Motor neuron (in vitro differentiated cells): ENCODE data around the gene PIAS1. TPM values are rescaled to one million over a fixed set of nuclear protein-coding genes. Genes with fewer than 3 reads are reported as not detected.
"Not testable (repeated sequence)": the region's sequence is repeated elsewhere in the genome, so short reads cannot be mapped to it uniquely, and the experiment has no call there.

Experiments used
- ATAC-seq, 8 experiments: fragments of 200-7000 bp; cut with Tn5 transposase; replicated peaks in 6 of 8; 2 replicates each; pipeline ENCODE4 v1.8.0; 2021; ENCODE audit warnings: mild to moderate bottlenecking in 8 of 8, moderate library complexity in 8 of 8
- H3K27ac ChIP-seq, 2 donors: fragments of 250-450 bp; sonication (Bioruptor Pico); 2 replicates each; pipeline ENCODE4 v1.9.0; 2021; ENCODE audit warnings: antibody characterized with exemption in 2 of 2, mild to moderate bottlenecking in 2 of 2, moderate library complexity in 1 of 2
- H3K4me1 ChIP-seq, 2 donors: fragments of 250-450 bp; sonication (Bioruptor Pico); replicated peaks in 1 of 2; 2 replicates each; pipeline ENCODE4 v1.6.1; 2021; ENCODE audit warnings: antibody characterized with exemption in 2 of 2, mild to moderate bottlenecking in 2 of 2, moderate library complexity in 1 of 2
- H3K4me3 ChIP-seq, 5 donors: fragments of 250-450 bp; sonication (Bioruptor Pico); 2 replicates each; pipeline ENCODE4 v1.9.0; 2021; ENCODE audit warnings: antibody characterized with exemption in 5 of 5, mild to moderate bottlenecking in 5 of 5, moderate library complexity in 4 of 5
- WGBS, 10 experiments: fragments of 450-650 bp; shearing (Covaris generic); methylation state at CpG; one replicate each; pipeline ENCODE4 v1.0.0; 2022; 5-methylcytosine and 5-hydroxymethylcytosine counted together
- in situ Hi-C, 9 experiments: fragments of 400-800 bp; cut with MboI; loops; one replicate each; pipeline ENCODE4 v1.15.0; 2021; ENCODE audit warnings: low sequenced_read_pairs in 9 of 9, low pct_unique_long_range_greater_than_20kb in 2 of 9; ENCODE audit not compliant: unreplicated experiment in 9 of 9
- total RNA-seq, 8 experiments: library from RNA; unstranded; fragments of 300-600 nt; gene quantifications; 2 replicates each; pipeline versions ENCODE4 v1.2.3 to v1.2.4, GENCODE V29; 2022

Gene PIAS1
- total RNA-seq, 8 experiments from 2014 or later = 20.5 to 47.4 (median 31.3) TPM

- in situ Hi-C loops = no loop called here
- Histone ChIP-seq H3K4me3 (no peak overlapping the region), H3K4me1 (no peaks in the 10 kb centered on the region), H3K27ac (no peak overlapping the region)
- WGBS, 10 experiments = 60 to 100% (median 93%) methylated on average over 1 of the region's 1 CpG; no CpG with 5 or more reads in 1 of the 10 experiments
- peak in 2 of 8 experiments; percentile 74 to 79 for ATAC-seq
These were observed 94.9 kb downstream of the PIAS1 start for GRCh38 chr15:68149059-68149458.

DNA sequence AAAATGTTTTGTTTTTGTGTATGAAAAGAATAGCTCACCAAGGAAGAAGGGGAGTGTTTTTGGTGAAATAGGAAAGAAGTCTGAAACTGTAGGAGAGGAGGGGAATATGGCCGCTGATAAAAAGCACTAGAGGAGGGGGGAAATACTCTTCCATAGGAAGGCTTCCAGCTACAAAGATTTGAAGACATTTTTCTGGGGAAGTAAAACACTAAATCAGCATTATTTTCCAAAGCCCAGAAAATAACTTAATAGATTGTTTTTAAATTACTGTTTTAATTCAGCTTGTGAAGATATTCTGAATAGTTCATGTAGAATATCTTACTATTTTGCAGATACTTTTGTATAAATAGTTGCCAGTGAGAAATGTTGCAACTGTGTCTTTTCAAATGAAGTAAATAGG lies 96.1 kb downstream of the PIAS1 start:
- no peak overlapping the region for H3K27ac ChIP-seq
- 33 to 100% (median 100%) methylated on average over 1 of the region's 1 CpG; no CpG with 5 or more reads in 3 of the 10 experiments for WGBS, 10 experiments
- in situ Hi-C loops = loop anchor here in 7 of 9 experiments (10.0 to 25.0 kb wide), 3 partner anchors 88 to 288 kb away; partner anchors contain the start of gene PIAS1 (in 1 of the 7)

GRCh38 chr15:68151277-68151676 lies 97.2 kb downstream of the PIAS1 start:
- Histone ChIP-seq H3K4me1 (no peaks in the 10 kb centered on the region), H3K4me3 (no peak overlapping the region), H3K27ac (no peak overlapping the region)
- 40 to 100% (median 100%) methylated on average over 1 of the region's 1 CpG; no CpG with 5 or more reads in 6 of the 10 experiments for WGBS, 10 experiments
- in situ Hi-C loops = loop anchor here in 7 of 9 experiments (10.0 to 25.0 kb wide), 3 partner anchors 89 to 289 kb away; partner anchors contain the start of gene PIAS1 (in 1 of the 7)
- ATAC-seq = peak in 3 of 8 experiments; percentile 62 to 78 (median 72)

More for the DNA sequence above, 96.1 kb downstream of the PIAS1 start:
- Histone ChIP-seq H3K4me1 (no peaks in the 10 kb centered on the region), H3K4me3 (no peak overlapping the region)
- no peak for ATAC-seq

GRCh38 chr15:68152342-68152741 lies 98.2 kb downstream of the PIAS1 start:
- H3K4me1 ChIP-seq = no peaks in the 10 kb centered on the region
- in situ Hi-C loops = loop anchor here in 7 of 9 experiments (10.0 to 25.0 kb wide), 3 partner anchors 90 to 290 kb away; partner anchors contain the start of gene PIAS1 (in 1 of the 7)
- no peak overlapping the region for H3K27ac ChIP-seq
- H3K4me3 ChIP-seq = no peak overlapping the region
- ATAC-seq = no peak
- 88 to 100% (median 100%) methylated on average over 1 to 2 of the region's 2 CpGs; no CpG with 5 or more reads in 1 of the 10 experiments for WGBS, 10 experiments

DNA sequence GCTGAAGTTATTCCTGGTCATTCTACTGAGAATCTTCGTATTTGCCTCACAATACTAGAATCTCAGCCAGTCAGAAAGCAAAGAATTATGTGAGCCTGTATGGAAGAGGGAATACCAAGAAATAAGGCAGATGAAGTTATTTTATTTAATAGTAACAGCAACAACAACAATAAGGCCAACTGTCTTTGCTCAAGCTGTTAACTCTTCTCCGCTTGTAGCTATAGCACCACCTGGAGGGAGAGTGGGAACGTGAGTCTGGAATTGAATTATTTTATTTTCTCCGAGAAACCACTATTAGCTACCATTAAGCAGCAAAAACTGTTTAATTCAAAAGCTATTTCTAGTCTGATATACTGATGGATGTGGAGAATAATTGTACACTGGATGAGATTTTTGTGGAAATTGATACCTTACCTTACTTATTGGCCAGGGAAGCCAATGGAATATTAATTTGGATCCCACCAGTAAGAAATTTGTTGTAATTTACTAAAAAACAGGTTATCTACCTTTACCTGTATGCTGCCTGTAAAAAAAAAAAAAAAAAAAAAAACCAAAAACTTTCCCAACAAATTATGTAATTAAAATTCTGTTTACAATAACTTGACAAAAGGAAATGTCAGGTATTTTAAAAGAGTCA lies 100.9 kb downstream of the PIAS1 start:
- WGBS, 10 experiments = 6 to 84% (median 33%) methylated on average over 2 to 4 of the region's 4 CpGs; no CpG with 5 or more reads in 2 of the 10 experiments
- in situ Hi-C loops = loop anchor here in 7 of 9 experiments (10.0 to 25.0 kb wide), 3 partner anchors 93 to 293 kb away; partner anchors contain the start of gene PIAS1 (in 1 of the 7)
- Histone ChIP-seq H3K27ac (no peak overlapping the region), H3K4me3 (no peak overlapping the region), H3K4me1 (no peaks in the 10 kb centered on the region)
- ATAC-seq = peak in 4 of 8 experiments; percentile 30 to 61 (median 42)

DNA sequence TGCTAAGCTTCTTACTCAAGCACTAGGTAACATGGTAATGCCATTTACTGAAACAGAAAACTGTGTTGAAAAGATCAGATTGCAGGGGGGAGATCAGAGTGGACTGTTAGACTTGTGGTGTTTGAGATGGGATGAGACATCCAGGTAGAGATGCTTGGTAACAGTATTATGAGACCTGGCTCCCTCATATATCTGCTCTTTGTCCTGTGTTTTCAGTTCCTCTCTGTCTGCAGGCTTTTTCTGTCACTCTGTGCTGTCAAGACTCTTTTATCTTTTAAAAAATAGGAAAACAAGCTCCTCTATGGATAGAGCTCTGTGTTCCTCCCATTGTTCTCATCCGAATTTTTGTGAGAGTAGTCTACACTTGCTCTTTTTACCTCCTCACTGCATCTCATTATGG lies 103.0 kb downstream of the PIAS1 start:
- in situ Hi-C loops = loop anchor here in 7 of 9 experiments (10.0 to 25.0 kb wide), 3 partner anchors 95 to 295 kb away; partner anchors contain the start of gene PIAS1 (in 1 of the 7)

GRCh38 chr15:68158046-68158628 lies 104.0 kb downstream of the PIAS1 start:
- no peak overlapping the region for H3K4me3 ChIP-seq
- ATAC-seq = peak in 1 of 8 experiments; percentile 52
- in situ Hi-C loops = loop anchor here in 7 of 9 experiments (10.0 to 25.0 kb wide), 3 partner anchors 96 to 296 kb away; partner anchors contain the start of gene PIAS1 (in 1 of the 7)
- H3K27ac ChIP-seq = no peak overlapping the region
- 43 to 100% (median 67%) methylated on average over 1 to 3 of the region's 3 CpGs; no CpG with 5 or more reads in 1 of the 10 experiments for WGBS, 10 experiments
- H3K4me1 ChIP-seq = no peaks in the 10 kb centered on the region

More for the DNA sequence above, 103.0 kb downstream of the PIAS1 start:
- 43 to 100% (median 60%) methylated on average over 1 of the region's 1 CpG; no CpG with 5 or more reads in 7 of the 10 experiments for WGBS, 10 experiments
- H3K27ac ChIP-seq = no peak overlapping the region
- no peak overlapping the region for H3K4me3 ChIP-seq
- no peaks in the 10 kb centered on the region for H3K4me1 ChIP-seq
- no peak for ATAC-seq

- H3K4me3 ChIP-seq = no peak overlapping the region
- in situ Hi-C loops = loop anchor here in 6 of 9 experiments (25.0 kb wide), 2 partner anchors 101 to 301 kb away; partner anchors contain the start of gene PIAS1 (in 1 of the 6)
- no peak for ATAC-seq
- no peaks in the 10 kb centered on the region for H3K4me1 ChIP-seq
- no peak overlapping the region for H3K27ac ChIP-seq
These were observed 109.1 kb downstream of the PIAS1 start for GRCh38 chr15:68163191-68163590.

DNA sequence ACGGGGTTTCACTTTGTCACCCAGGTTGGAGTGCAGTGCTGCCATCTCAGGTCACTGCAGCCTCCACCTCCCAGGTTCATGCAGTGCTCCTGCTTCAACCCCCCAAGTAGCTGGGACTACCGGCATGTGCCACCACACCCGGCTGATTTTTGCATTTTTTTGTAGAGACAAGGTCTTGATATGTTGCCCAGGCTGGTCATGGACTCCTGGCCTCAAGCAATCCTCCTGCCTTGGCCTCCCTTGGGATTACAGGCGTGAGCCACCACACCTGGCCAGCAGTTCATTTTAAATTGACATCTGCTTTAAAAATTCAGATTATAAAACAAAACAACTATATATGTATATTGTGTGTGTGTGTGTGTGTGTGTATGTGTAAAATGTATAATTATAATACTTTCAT lies 112.7 kb downstream of the PIAS1 start:
- Histone ChIP-seq H3K4me1 (no peaks in the 10 kb centered on the region), H3K27ac (no peak overlapping the region), H3K4me3 (no peak overlapping the region)
- ATAC-seq = no peak
- 40 to 100% (median 83%) methylated on average over 1 to 4 of the region's 4 CpGs; no CpG with 5 or more reads in 4 of the 10 experiments for WGBS, 10 experiments
- in situ Hi-C loops = loop anchor here in 6 of 9 experiments (25.0 kb wide), 2 partner anchors 105 to 305 kb away; partner anchors contain the start of gene PIAS1 (in 1 of the 6)

DNA sequence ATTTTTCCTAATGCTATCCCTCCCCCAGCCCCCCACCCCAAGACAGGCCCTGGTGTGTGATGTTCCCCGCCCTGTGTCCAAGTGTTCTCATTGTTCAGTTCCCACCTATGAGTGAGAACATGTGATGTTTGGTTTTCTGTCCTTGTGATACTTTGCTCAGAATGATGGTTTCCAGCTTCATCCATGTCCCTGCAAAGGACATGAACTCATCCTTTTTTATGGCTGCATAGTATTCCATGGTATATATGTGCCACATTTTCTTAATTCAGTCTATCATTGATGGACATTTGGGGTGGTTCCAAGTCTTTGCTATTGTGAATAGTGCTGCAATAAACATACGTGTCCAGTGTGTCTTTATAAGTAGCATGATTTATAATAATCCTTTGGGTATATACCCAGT lies 117.9 kb downstream of the PIAS1 start:
- in situ Hi-C loops = loop anchor here in 6 of 9 experiments (25.0 kb wide), 2 partner anchors 110 to 310 kb away; partner anchors contain the start of gene PIAS1 (in 1 of the 6)

DNA sequence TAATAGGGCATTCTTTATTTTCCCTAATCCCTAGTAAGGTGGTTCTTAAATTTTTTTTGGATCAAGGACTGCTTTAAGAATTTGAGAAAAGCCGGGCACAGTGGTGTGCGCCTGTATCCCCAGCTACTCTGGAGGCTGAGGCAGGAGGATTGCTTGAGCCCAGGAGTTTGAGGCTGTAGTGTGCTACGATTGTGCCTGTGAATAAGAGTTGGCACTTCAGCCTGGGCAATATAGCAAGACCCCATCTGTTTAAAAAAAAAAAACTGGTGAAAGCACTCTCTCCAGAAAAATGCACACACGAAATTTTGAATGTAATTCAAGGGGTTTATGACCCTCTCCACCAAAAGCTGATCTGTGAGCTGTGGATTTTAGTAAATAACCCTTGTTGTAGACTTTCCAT lies 119.0 kb downstream of the PIAS1 start:
- Histone ChIP-seq H3K4me1 (no peaks in the 10 kb centered on the region), H3K27ac (no peak overlapping the region), H3K4me3 (no peak overlapping the region)
- 67 to 96% (median 94%) methylated on average over 1 to 4 of the region's 4 CpGs; no CpG with 5 or more reads in 3 of the 10 experiments for WGBS, 10 experiments
- in situ Hi-C loops = loop anchor here in 6 of 9 experiments (25.0 kb wide), 2 partner anchors 111 to 311 kb away; partner anchors contain the start of gene PIAS1 (in 1 of the 6)
- no peak for ATAC-seq

More for the DNA sequence above, 117.9 kb downstream of the PIAS1 start:
- ATAC-seq, H3K4me3 ChIP-seq, H3K27ac ChIP-seq, H3K4me1 ChIP-seq: not testable (repeated sequence)
- WGBS, 10 experiments = 0 to 100% (median 80%) methylated on average over 1 of the region's 2 CpGs; no CpG with 5 or more reads in 5 of the 10 experiments

GRCh38 chr15:68175526-68175925 lies 121.4 kb downstream of the PIAS1 start:
- ATAC-seq = no peak
- no peak overlapping the region for H3K4me3 ChIP-seq
- no peaks in the 10 kb centered on the region for H3K4me1 ChIP-seq
- in situ Hi-C loops = no loop called here
- 17 to 100% (median 90%) methylated on average over 1 to 2 of the region's 2 CpGs; no CpG with 5 or more reads in 1 of the 10 experiments for WGBS, 10 experiments
- no peak overlapping the region for H3K27ac ChIP-seq
